D721Med (cell line): ENCODE results near the gene PSRC1.

Experiments
- DNase-seq: peaks from one replicate; pipeline ENCODE4 v3.0.0; 2011; ENCODE audit warnings: low spot score; ENCODE audit not compliant: insufficient read length
- FAIRE-seq: peaks from 2 replicates; lab custom pipeline; 2011; peaks lifted over from hg19 to GRCh38; lab: Jason Lieb, UNC
- TF ChIP-seq, protein P1 (sequence below): IDR thresholded peaks from 2 replicates; pipeline ENCODE4 v1.5.1; 2012; ENCODE audit warnings: mild to moderate bottlenecking, control low read depth; ENCODE audit not compliant: insufficient read depth; ENCODE audit errors: missing control alignments

Gene PSRC1

DNA sequence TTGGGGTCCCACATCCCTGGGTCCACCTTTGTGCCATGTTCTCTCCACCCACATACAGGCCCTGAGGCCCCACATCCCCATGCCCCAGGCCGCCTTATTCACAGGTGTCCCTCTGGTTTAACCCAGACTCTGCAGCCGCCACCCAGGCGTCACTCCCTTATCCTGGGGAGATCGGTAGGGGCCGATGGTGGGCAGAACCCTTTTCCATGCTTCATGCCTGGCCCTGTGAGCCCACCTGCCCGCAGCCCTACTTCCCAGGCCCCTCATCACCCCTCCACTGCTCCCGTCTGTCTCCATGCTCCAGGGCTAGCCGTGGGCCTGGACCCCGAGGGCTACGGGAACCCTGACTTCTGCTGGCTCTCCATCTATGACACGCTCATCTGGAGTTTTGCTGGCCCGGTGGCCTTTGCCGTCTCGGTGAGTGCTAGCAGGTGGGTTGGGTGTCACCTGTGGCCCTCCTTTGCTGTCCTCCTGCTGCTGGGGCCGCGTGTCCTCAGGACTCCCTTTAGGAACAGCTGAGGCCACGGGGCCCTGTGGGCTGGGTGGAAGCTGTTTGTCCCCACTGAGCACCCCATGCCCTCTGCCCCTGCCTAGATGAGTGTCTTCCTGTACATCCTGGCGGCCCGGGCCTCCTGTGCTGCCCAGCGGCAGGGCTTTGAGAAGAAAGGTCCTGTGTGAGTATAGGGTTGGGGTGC is 12.2 kb downstream of the PSRC1 start:
- TF ChIP-seq, protein P1, sequence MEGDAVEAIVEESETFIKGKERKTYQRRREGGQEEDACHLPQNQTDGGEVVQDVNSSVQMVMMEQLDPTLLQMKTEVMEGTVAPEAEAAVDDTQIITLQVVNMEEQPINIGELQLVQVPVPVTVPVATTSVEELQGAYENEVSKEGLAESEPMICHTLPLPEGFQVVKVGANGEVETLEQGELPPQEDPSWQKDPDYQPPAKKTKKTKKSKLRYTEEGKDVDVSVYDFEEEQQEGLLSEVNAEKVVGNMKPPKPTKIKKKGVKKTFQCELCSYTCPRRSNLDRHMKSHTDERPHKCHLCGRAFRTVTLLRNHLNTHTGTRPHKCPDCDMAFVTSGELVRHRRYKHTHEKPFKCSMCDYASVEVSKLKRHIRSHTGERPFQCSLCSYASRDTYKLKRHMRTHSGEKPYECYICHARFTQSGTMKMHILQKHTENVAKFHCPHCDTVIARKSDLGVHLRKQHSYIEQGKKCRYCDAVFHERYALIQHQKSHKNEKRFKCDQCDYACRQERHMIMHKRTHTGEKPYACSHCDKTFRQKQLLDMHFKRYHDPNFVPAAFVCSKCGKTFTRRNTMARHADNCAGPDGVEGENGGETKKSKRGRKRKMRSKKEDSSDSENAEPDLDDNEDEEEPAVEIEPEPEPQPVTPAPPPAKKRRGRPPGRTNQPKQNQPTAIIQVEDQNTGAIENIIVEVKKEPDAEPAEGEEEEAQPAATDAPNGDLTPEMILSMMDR, result no peak
- FAIRE-seq (no peak), DNase-seq (no peak)

DNA sequence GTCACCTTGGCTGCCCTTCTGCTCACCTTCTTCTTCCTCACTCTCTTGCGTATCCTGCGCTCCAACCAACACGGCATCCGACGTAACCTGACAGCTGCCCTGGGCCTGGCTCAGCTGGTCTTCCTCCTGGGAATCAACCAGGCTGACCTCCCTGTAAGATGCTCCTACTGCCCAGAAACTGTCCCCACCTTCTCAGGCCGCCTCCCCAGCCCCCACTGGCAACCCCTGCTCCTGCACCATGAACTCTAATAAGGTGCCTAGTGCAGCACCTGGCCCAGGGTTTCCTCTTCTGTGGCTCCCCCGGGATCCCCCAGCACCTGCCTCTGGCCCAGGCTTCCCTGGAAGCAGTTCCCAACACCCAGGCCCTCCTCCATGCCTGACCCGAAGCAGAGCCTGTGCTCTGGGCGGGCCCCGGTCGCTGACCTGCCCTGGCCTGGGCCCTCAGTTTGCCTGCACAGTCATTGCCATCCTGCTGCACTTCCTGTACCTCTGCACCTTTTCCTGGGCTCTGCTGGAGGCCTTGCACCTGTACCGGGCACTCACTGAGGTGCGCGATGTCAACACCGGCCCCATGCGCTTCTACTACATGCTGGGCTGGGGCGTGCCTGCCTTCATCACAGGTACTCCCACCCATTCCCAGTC is 12.8 kb downstream of the PSRC1 start:
- TF ChIP-seq, protein P1, result no peak
- FAIRE-seq (no peak), DNase-seq (no peak)

DNA sequence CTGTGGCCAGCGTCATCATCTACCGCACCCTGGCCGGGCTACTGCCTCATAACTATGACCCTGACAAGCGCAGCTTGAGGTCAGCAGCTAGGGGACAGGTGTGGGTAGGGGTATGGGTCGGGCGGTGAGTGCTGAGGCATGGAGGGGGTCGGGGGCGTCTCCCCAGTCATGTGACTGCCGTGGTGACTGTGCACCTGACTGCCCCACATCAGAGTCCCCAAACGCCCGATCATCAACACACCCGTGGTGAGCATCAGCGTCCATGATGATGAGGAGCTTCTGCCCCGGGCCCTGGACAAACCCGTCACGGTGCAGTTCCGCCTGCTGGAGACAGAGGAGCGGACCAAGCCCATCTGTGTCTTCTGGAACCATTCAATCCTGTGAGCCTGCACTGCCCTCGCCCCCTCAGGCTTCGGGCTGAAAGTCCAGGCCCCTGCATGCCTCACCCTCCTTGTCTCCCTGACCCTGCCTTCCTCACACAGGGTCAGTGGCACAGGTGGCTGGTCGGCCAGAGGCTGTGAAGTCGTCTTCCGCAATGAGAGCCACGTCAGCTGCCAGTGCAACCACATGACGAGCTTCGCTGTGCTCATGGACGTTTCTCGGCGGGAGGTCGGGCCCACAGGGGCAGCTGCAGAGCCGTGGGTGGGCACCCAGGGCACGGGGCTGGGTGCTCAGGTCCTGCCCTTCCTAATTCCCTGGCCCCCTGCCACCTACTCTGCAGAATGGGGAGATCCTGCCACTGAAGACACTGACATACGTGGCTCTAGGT is 13.5 kb downstream of the PSRC1 start:
- TF ChIP-seq, protein P1, result no peak
- DNase-seq (no peak), FAIRE-seq (no peak)

DNA sequence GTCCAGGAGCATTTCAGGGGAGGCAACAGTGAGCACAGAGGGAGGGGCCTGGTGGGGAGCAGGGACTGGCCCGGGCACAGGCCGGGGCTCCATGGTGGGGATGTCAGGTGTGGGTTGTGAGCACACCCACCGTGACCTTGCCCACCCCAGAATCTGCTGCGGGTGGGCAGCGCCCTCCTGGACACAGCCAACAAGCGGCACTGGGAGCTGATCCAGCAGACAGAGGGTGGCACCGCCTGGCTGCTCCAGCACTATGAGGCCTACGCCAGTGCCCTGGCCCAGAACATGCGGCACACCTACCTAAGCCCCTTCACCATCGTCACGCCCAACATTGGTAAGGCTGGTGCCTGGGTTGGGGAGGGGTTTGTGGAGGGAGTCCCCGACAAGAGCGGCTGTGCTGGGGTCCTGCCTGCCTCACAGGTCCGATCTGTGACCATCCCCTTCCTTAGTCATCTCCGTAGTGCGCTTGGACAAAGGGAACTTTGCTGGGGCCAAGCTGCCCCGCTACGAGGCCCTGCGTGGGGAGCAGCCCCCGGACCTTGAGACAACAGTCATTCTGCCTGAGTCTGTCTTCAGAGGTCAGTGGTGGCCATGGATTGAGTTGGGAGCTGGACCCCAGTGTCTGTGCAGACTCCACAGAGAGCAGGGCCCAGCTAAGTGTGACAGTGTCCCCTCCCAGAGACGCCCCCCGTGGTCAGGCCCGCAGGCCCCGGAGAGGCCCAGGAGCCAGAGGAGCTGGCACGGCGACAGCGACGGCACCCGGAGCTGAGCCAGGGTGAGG is 14.3 kb downstream of the PSRC1 start:
- FAIRE-seq (no peak), DNase-seq (no peak)
- TF ChIP-seq, protein P1, result no peak

DNA sequence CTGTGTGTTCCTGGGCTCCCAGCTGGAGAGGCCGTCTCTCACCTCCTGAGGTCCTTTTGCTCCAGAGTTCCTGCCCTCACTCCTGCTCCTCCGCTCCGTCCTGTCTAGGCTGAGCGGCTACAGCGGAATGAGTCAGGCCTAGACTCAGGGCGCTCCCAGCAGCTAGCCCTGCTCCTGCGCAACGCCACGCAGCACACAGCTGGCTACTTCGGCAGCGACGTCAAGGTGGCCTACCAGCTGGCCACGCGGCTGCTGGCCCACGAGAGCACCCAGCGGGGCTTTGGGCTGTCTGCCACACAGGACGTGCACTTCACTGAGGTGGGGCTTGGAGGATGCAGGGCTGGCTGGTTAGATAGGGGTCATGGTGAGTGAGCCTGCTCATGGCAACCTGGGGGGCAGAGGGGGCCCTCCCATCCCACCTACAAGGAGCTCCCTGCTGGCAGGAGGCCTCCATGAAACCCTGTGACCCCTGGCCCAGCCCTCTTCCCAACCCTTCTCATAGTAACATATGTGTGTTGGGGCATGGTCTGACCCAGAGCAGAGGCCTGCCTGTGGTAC is 15.1 kb downstream of the PSRC1 start:
- no peak for FAIRE-seq
- no peak for DNase-seq

DNA sequence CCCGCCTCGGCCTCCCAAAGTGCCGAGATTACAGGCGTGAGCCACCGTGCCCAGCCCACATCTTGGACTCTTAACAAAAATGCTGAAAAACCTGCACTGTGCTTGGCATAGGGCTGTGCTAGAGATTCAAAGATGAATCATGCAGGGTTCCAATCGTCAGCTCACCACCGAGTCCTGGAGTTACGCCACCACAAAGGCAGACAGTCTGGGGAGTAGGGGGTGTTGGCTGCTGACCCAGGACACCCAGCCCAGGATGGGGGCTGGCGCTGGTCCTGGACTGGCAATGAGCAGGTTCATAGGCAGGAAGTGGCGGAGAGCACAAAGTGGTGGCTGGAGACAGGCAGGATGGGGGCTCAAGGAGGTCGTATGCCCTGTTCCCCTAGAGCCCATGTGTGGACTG is 16.0 kb downstream of the PSRC1 start:
- FAIRE-seq (no peak), DNase-seq (no peak)

More for the DNA sequence above, 15.1 kb downstream of the PSRC1 start:
- TF ChIP-seq, protein P1, result no peak

More for the DNA sequence above, 16.0 kb downstream of the PSRC1 start:
- TF ChIP-seq, protein P1, result no peak
